OCI-LY1 (cell line): ENCODE data around the gene SYT5.

Experiments used
- EZH2 ChIP-seq: fragments of 200-600 bp; sonication (generic), shearing (Covaris generic); IDR thresholded peaks from 2 replicates; pipeline ENCODE4 v1.8.0; 2017; ENCODE audit warnings: borderline replicate concordance, mixed run types, mild to moderate bottlenecking, antibody characterized with exemption, low read length, moderate library complexity, mixed read lengths
- TF ChIP-seq, protein P1 (sequence below): fragments of 200-600 bp; sonication (generic), shearing (Covaris generic); IDR thresholded peaks from 2 replicates; pipeline ENCODE4 v1.5.1; 2017; ENCODE audit warnings: mild to moderate bottlenecking, antibody characterized with exemption, low read length, moderate library complexity, mixed read lengths

DNA sequence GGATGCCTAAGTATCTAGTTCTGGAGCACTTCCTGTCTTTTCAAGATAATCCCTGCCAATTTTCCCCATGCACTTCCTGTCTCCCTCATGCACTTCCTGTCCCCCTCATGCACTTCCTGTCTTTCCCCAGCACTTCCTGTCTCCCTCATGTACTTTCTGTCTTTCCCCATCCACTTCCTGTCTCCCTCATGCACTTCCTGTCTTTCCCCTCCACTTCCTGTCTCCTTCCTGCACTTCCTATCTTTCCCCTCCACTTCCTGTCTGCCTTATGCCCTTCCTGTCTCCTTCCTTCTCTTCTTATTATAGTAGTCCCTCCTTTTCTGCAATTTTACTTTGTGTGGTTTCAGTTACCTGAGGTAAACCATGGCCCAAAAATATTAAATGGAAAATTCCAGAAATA, 28.1 kb downstream of the SYT5 start:
- TF ChIP-seq, protein P1, sequence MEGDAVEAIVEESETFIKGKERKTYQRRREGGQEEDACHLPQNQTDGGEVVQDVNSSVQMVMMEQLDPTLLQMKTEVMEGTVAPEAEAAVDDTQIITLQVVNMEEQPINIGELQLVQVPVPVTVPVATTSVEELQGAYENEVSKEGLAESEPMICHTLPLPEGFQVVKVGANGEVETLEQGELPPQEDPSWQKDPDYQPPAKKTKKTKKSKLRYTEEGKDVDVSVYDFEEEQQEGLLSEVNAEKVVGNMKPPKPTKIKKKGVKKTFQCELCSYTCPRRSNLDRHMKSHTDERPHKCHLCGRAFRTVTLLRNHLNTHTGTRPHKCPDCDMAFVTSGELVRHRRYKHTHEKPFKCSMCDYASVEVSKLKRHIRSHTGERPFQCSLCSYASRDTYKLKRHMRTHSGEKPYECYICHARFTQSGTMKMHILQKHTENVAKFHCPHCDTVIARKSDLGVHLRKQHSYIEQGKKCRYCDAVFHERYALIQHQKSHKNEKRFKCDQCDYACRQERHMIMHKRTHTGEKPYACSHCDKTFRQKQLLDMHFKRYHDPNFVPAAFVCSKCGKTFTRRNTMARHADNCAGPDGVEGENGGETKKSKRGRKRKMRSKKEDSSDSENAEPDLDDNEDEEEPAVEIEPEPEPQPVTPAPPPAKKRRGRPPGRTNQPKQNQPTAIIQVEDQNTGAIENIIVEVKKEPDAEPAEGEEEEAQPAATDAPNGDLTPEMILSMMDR, result no peak
- TF ChIP-seq EZH2, result no peak
